ENCODE data around the gene SYNM.

SYNM gene

DNA sequence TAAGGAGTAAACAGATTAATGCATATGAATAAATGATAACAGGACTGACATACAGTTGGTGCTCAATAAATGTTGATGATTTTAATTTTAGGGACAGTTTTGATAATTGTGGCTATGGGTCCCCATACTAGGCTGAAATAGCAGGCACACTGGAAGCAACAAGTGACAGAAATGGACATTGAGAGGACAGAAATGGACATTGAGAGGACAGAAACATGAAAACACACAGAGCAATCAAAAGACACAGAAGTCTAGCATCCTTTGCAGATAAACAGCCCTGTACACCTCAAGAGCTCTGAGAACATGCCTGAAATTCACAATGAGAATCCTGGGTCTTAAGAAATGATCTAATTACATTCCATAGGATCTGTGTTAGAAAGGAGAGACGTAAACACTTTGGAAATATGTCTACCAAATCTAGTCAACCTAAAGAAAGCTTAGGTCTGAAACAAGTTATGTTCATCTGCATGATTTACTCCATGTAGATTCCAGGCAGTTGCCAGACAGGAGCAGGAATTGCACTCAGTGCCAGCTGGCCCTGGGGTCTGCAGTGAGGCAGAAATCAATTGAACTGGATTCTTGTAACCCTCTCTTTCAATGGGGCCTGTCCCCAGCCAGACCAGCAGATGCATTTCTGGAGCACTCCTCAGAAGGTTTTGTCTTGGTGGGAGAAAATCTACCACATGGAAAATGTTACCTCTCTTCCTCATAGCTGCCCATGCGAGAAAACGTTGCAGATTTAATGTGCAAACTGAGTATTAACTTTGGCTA, 60.3 kb downstream of the SYNM start:
- in situ Hi-C loops (cut with HindIII; ENCODE audit: low pct_ligation_motif_present, low sequenced_read_pairs) = no loop called here
- no peak for DNase-seq
- Histone ChIP-seq H3K27ac (no peak overlapping the region), H3K4me3 (ENCODE audit: low read depth, low read length) (no peak overlapping the region), H3K36me3 (replicated peaks) (peaks cover 14% of the 10 kb centered on the region), H3K27me3 (replicated peaks) (no peaks in the 10 kb centered on the region)
- TF ChIP-seq, protein P1, sequence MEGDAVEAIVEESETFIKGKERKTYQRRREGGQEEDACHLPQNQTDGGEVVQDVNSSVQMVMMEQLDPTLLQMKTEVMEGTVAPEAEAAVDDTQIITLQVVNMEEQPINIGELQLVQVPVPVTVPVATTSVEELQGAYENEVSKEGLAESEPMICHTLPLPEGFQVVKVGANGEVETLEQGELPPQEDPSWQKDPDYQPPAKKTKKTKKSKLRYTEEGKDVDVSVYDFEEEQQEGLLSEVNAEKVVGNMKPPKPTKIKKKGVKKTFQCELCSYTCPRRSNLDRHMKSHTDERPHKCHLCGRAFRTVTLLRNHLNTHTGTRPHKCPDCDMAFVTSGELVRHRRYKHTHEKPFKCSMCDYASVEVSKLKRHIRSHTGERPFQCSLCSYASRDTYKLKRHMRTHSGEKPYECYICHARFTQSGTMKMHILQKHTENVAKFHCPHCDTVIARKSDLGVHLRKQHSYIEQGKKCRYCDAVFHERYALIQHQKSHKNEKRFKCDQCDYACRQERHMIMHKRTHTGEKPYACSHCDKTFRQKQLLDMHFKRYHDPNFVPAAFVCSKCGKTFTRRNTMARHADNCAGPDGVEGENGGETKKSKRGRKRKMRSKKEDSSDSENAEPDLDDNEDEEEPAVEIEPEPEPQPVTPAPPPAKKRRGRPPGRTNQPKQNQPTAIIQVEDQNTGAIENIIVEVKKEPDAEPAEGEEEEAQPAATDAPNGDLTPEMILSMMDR (IDR thresholded peaks at IDR 0.05; ENCODE audit: low read depth, low read length, missing control alignments) = no peak

DNA sequence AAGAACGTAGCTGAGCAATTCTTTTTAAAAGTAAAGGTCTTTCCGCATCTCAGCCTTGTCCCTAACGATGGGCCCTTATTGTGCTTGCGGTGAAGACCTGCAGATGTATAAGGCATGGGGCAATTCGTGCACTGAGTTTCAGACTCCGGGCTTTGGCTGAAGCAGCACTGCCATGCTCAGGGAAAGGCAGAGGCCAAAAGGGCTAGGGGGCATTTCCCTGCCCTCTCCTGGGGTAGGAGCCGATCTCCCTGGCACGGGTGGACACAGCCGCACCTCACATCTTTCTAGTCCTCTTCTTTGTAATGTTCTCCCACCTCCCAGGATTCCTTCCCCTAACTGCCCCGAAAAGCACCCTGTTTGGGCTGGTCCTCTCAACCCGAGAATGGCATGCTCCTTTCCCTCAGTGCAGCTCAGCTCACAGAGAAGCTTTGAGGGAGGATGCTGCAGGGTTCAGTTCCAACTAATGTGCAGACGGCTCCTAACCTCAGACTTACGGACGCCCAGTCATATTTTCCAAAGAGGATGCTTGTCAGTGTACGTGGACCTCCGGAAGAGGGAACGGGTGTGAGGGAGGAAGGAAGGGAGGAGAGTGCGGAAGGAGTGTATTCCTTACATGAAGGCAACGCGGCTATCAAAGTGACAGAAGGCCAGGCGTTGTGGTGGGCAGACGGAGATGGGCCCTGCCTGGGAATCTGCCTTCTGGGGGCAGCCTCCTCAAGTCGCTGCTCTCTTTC, 61.2 kb downstream of the SYNM start:
- H3K27ac ChIP-seq = no peak overlapping the region
- H3K27me3 ChIP-seq (replicated peaks) = no peaks in the 10 kb centered on the region
- DNase-seq = no peak
- TF ChIP-seq, protein P1 (IDR thresholded peaks at IDR 0.05; ENCODE audit: low read depth, low read length, missing control alignments) = no peak
- H3K4me3 ChIP-seq (ENCODE audit: low read depth, low read length) = no peak overlapping the region
- H3K36me3 ChIP-seq (replicated peaks) = peaks cover 13% of the 10 kb centered on the region
- in situ Hi-C loops (cut with HindIII; ENCODE audit: low pct_ligation_motif_present, low sequenced_read_pairs) = no loop called here

DNA sequence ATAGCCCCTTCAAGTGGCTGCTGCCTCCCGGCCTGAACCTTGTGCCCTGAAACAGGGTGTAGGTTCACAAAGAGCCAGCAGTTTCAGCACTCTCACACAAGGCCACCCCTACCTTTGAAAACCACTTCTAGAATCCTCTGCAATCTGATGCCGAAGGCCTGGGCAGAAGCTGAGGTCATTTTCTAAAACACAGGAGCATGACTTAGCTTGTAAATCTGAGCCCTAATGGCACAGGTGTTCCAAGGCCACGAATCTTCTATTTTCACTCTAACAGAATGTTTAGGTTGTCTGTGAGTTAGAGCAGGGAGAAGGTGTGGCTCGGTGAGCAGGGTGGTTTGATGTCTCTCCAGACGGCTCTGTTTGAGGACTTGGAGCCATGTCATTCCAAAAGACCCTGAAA, 62.3 kb downstream of the SYNM start:
- H3K27me3 ChIP-seq (replicated peaks) = no peaks in the 10 kb centered on the region

DNA sequence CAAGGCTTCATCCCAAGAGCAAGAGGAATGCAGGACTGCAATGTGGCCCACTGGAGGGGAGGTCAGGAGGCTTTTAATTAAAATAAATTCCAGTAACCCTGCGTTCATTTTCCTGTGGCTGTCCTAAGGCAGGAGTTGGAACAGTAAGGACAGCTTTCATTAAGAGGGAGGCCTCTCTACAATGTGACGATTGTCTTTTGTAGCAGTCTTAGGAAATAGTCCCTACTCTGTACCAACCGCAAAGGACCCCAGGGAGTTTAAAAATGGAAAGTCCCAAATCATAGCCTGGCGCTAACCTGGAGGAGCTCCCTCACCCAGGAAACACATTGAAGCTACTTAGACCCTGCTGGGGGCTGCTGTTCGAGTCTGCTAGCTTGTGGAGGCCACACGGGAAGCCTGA, 62.8 kb downstream of the SYNM start:
- peaks cover 13% of the 10 kb centered on the region for H3K36me3 ChIP-seq (replicated peaks)
- no peak overlapping the region for H3K27ac ChIP-seq
- no peak overlapping the region for H3K4me3 ChIP-seq (ENCODE audit: low read depth, low read length)
- no peak for DNase-seq
- no peaks in the 10 kb centered on the region for H3K27me3 ChIP-seq (replicated peaks)
- TF ChIP-seq, protein P1 (IDR thresholded peaks at IDR 0.05; ENCODE audit: low read depth, low read length, missing control alignments) = no peak
- in situ Hi-C loops (cut with HindIII; ENCODE audit: low pct_ligation_motif_present, low sequenced_read_pairs) = no loop called here

More for the DNA sequence above, 62.3 kb downstream of the SYNM start:
- H3K36me3 ChIP-seq (replicated peaks) = peaks cover 11% of the 10 kb centered on the region
- no peak for DNase-seq
- H3K4me3 ChIP-seq (ENCODE audit: low read depth, low read length) = no peak overlapping the region
- H3K27ac ChIP-seq = no peak overlapping the region
- in situ Hi-C loops (cut with HindIII; ENCODE audit: low pct_ligation_motif_present, low sequenced_read_pairs) = no loop called here
- TF ChIP-seq, protein P1 (IDR thresholded peaks at IDR 0.05; ENCODE audit: low read depth, low read length, missing control alignments) = no peak

DNA sequence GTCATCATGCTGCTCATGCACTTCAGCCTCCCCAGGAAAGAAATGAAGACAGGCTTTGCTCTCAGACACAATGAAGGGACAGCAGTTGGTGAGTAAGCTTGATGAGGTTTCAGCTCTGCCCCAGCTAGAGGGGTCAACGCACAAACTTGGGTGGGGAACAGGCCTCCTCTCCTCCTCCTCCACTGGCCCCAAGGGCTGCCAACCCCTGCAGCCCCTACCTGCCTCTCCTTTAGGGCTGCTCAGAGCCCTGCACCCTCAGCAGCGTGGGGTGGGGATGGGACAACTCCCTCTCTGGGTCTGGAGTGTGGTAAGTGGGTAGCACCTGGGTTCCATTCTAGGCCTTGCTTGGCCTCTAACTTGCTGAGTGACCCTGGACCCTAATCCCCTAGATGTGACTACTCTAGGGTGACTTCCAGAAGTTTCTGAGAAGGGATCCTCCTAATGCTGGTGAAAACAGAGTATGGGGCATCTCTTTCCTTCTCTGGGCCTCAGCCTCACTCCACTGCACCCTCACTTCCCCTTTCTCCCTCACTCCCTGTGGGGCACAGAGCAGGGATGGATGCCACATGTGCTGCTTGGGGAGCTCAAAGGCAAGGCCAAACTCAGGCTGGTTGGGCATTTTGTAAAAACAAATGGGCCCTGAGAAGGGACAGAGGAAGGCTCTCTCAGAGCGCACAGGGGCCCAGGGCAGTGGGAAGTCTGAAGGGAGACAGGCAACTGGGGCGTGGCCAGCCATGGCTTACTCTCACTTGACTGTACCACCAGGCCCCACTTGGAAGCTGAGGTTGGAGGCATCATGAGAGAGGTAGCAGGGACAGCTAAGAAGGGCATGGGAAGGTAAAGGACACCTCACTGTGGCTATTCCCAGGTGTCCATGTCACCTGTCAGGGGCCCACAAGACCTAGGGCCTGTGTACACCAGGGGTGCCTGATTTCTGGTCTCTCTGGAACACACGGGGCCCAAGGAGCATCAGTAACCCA, 64.0 kb downstream of the SYNM start:
- Histone ChIP-seq H3K4me3 (ENCODE audit: low read depth, low read length) (no peak overlapping the region), H3K27me3 (replicated peaks) (no peaks in the 10 kb centered on the region), H3K27ac (peak overlapping the region; percentile 69), H3K36me3 (replicated peaks) (peaks cover 15% of the 10 kb centered on the region)
- DNase-seq = no peak
- TF ChIP-seq, protein P1 (IDR thresholded peaks at IDR 0.05; ENCODE audit: low read depth, low read length, missing control alignments) = no peak
- in situ Hi-C loops (cut with HindIII; ENCODE audit: low pct_ligation_motif_present, low sequenced_read_pairs) = no loop called here
